RCC 7860 (cell line): ENCODE measurements around the gene RABGAP1.
"Not testable (repeated sequence)": the region's sequence is repeated elsewhere in the genome, so short reads cannot be mapped to it uniquely, and the experiment has no call there.

ENCODE experiments used
- DNase-seq: peaks from one replicate; pipeline ENCODE4 v3.0.0-alpha.2; 2015; ENCODE audit warnings: low spot score
- FAIRE-seq: peaks from 2 replicates; lab custom pipeline; 2012; peaks lifted over from hg19 to GRCh38; lab: Jason Lieb, UNC

RABGAP1 gene

DNA sequence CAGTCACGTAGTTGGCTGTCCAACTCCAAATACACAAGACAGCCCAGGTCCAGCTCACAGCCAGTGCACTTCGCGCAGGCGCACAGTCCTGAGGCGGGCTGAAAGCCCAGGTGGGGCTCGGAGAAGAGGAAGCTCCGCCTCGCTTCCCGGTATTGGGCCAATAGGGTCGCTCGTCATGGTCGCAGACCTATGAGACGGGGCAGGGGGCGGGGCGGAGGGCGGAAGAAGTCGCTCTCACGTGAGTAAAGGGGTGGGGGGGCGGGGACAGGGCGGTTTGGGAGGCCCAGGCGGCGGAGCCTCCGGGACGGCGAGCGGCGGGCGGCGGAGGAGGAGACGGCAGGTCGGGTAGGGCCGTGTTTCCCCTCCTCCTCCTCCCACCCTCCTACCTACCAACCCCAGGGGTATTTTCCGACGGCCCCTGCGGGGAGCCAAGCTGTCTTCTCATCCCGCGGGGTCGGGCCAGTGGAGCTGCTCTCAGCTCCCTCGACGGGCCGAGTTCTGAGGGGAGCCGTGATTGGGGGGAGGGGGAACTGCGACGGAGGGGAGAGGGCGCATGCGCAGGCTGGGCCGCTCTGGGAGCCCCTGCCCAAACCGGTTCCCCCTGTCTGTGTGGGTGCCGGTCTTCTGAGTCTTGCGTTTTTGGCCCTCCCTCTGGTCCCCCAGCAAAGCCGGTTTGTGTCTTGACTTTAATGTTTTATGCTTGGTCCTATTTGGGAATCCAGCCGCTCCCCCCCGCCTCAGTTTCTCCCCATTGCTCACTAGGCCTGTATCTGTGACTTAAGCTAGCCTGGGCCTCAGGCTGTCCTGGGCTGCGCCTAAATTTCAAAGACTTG is at the start of gene RABGAP1:
TSS of gene RABGAP1 (plus strand) at position 272 of the 833 bp plus-strand sequence. CDS start 16,040 bp downstream, outside the sequence.
- DNase-seq (peak; percentile 95), FAIRE-seq (peak; percentile 66)

DNA sequence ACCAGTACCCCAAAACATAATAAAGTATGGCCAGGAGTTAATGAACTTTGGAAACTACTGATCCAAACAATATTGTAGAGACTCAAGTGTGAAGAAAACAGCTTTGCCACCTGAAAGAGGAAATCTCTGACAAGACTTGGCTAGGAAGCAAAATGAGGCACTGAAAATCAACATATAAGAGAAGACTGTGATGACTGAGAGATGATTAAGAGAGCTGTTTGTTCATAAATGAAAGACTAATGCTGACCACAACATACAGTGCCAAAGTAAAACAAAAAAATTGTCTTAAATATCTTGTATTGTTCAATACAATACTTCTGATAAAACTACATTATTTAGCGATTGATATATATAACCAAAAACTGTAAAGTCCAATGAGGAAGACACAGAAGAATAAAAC is 42.9 kb upstream of the RABGAP1 start:
- FAIRE-seq (no peak), DNase-seq (no peak)

DNA sequence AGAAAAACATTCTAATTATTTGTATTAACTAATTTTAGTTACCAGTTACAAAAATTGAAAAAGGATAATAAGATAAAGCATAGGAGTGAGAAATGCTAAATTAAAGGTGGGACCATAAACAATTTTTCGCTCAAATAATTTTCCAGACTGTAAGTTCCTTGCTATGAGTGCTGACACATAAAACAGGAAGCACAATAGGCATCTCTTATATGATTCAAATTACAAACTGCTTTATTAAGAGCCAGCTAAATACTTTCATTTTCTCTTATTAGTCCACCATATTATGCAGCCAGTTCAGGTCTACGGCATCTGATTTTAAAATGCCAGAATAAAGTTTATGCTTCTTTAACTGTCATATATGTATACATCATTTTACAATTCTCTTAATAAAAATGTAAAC is 40.0 kb upstream of the RABGAP1 start:
- DNase-seq (no peak), FAIRE-seq (no peak)

DNA sequence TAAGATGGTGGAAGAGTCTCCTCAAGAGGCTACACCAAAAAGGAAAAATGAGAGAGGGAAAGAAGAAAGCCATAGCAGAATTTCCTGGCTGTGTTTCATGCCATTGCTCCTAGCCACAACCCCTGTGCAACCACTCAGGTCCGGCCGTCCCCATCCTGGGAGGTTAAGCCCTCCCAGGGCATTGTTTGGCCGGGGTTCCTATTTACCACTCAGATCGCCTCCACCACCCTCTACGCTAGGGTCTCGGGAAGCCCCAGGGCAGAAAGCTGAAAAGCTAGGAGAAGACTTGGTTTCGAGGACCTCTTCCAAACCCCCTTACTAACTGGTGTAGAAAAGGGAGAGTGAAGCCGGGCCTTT is 36.4 kb upstream of the RABGAP1 start:
- FAIRE-seq (no peak), DNase-seq (peak; percentile 45)

DNA sequence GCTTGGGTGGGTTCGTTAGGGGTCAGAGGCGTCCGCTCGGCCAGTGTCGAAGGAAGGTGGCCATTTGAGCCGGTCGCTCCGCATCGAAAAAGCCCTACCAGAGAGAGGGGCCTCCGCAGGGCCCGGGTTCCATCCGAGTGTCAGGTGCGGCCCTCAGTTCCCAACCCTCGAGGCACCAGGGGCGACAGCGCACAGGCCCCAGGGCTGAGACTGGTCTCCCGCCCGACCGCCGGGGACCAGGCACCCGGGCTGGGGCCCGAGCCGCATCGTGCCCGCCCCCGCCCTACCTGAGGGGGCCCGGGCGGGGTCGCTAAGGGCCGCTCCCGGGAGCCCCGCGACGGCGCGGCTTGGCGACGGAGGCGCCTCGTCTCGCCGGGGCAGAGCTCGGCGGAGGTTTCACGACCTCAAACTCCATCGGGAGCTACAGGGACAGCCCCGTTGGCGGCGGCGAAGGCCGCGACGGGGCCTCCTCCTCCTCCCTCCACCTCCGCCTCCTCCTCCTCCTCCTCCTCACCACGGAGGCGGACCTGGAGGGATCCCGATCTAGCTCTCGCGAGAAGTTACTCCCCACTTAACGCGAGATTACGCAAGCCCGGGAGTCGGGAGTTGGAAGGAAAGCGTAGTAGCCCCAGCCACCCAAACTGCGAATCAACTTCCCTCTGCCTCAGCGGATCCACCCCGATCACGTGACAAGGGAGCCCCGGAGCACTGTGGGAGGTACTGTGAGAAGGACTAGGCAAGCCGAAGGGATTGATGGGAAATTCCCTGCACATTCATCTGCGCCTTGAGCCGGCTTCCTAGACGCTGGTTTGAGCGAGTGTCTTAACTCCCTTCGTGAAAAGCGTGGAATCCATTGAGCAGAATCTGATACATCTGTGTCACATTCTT is 35.8 kb upstream of the RABGAP1 start, which contains the start of gene RC3H2:
TSS of gene RC3H2 (minus strand) at position 537 of the 888 bp plus-strand sequence. CDS start 7,850 bp downstream, outside the sequence.
- FAIRE-seq: peak; percentile 96
- peak; percentile 100 for DNase-seq

DNA sequence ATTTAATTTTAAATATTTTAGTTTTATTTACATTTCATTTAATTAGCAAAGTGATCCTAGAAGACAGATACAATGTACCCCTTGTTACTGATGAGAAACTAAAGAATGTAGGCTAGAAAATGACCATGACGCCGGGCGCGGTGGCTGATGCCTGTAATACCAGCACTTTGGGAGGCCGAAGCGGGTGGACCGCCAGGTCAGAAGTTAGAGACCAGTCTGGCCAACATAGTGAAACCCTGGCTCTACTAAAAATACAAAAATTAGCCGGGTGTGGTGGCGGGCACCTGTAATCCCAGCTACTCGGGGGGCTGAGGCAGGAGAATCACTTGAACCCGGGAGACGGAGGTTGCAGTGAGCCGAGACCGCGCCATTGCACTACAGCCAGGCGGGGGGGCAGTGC is 34.7 kb upstream of the RABGAP1 start:
- DNase-seq, FAIRE-seq: not testable (repeated sequence)

DNA sequence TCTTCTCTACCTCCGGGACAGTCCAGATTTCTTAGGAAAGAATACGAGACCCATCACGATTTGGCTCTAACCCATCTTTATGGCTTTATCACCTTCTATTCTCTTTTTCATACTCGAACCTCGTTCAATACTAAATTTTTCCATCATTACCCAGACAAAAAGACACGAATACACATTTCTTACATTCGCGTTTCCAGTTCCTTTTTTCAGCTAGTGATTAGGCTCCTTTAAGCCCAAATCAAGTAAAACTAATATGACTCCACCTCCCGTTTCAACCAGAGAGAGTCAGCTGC is 28.2 kb upstream of the RABGAP1 start:
- no peak for FAIRE-seq
- no peak for DNase-seq

DNA sequence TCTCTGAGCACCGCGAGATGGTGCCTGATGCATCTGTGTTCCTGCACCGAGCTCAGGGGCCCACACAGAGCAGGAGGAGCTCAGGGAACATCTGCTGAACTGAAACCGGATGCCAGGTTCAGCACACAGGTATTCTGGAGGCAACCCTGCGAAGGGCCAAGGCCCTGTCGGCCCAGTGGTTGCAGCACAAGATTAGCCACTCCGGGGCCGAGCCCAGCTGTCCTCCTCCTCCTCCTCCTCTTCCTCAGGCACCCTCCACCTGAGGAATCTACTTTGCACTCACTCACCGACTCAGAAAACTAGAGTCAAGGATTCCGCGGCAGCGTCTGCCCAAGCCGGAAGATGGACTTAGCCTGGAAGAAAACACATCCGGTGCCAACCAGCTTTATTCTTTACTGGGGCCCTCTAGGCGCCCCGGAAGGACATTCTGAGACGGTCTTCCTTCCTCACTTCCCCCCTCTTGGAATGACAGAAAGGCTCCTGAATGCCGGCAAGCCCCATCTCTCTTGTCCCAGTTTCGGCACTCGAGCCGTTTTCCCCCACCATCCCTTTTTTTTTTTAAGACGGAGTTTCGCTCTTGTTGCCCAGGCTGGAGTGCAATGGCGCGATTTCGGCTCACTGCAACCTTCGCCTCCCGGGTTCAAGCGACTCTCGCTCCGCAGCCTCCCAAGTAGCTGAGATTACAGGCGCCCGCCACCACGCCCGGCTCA is 27.7 kb upstream of the RABGAP1 start, which contains the start of gene ZBTB6:
TSS of gene ZBTB6 (minus strand) at position 360 of the 710 bp plus-strand sequence. CDS start 1,251 bp downstream, outside the sequence.
- FAIRE-seq (peak; percentile 70), DNase-seq (peak; percentile 77)

DNA sequence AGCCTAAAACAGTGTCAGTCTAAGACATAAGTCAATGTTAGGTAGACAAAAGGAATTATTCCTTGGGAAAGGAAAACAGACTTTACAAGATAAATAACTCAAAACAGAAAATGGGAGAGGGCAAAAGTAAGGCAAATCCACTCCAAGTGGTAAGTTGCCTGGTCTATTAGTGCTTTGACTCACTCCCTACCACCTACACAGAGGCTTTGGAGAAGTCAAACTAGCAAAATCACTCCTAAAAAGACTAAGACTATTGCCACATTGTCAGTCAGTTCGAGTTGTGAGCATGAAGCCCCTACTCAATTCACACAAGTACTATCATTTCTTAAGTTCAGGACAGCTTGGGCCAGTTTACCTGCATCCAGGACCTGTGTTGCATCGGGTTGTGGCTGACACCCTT is 22.5 kb upstream of the RABGAP1 start:
- no peak for DNase-seq
- FAIRE-seq: no peak

DNA sequence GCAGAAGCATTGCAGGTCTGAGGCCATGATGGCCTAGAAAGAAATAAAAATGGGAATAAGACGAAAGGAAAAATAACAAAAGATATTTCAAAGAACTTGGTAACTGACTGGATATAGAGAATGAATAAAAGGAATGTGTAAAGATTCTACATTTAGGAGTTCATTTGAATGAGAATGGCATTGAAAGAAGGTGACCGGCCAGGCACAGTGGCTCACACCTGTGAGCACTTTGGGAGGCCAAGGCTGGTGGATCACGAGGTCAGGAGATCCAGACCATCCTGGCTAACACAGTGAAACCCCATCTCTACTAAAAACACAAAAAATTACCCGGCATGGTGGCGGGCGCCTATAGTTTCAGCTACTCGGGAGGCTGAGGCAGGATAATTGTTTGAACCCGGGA is 18.1 kb upstream of the RABGAP1 start:
- DNase-seq (no peak), FAIRE-seq (no peak)

DNA sequence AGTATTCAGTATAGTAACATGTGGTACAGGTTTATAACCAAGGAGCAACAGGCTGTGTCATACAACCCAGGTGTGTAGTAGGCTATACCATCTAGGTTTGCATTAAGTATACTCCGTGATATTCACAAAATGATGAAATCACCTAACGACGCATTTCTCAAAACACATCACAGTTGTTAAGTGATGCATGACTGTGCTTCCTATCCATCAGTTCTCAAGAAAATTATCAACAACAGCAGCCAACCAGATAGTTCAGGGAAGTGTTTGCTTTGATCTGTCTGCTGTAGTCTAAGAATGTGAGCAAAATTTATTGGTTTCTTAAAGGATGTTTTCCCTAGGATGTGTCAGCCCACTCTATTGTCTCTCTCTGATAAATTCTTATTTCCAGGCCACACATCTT is 16.9 kb upstream of the RABGAP1 start:
- FAIRE-seq: no peak
- no peak for DNase-seq

DNA sequence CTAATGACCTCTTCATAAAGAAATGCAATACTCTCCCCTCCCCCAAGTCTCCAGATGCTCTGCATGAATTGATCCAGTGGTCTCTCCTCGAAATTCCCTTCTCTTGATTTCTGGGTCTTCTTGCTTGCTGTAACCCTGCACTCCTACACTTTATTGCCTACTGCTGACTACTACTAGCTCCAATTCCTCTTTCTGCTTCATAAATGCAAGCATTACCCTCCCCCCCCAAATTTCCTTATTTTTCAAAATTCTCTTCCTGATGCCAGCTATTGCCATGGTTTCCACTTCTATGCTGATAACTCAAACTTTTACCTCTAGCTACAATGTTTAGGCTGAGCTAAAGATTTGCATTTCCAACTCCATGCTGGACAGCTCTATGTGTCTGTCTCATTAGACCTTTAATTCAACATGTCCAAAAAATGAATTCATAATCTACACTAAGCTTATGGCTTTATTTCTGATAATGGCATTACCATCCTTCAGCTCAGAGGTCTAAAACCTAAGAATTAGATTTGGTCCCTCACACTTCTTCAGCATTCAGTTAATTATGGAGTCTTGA is 10.9 kb upstream of the RABGAP1 start:
- FAIRE-seq (no peak), DNase-seq (no peak)

DNA sequence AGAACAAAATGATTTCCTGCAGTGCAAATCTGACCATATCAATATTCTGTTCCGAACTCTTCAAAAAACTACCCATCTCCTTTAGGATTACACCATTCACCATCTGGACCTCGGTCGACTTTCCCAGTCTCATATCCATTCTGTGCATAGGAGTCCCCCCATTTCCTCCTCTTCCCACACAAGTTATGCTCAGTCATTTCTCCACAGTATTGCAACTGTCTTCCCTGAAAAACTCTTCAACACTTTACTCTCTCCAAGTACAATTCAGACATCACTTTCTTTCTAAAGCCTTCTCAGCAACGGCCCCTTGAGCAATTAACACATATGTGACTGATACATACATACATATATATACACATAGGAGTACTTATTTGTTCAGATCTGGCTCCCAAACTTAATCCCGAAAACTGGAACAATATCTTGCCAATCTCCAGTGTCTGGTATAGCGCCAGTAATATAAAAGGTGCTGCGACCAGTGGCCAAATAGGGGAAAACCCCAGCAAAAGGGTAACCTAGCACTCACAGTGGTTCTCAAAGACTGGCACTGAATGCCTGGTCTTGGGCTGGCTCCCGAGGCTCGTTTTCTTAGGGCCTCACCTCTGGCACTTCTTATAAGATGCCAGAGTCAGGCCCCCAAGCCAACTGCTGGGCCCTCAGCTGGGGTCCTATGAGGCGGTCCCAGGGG is 10.1 kb upstream of the RABGAP1 start:
- no peak for FAIRE-seq

DNA sequence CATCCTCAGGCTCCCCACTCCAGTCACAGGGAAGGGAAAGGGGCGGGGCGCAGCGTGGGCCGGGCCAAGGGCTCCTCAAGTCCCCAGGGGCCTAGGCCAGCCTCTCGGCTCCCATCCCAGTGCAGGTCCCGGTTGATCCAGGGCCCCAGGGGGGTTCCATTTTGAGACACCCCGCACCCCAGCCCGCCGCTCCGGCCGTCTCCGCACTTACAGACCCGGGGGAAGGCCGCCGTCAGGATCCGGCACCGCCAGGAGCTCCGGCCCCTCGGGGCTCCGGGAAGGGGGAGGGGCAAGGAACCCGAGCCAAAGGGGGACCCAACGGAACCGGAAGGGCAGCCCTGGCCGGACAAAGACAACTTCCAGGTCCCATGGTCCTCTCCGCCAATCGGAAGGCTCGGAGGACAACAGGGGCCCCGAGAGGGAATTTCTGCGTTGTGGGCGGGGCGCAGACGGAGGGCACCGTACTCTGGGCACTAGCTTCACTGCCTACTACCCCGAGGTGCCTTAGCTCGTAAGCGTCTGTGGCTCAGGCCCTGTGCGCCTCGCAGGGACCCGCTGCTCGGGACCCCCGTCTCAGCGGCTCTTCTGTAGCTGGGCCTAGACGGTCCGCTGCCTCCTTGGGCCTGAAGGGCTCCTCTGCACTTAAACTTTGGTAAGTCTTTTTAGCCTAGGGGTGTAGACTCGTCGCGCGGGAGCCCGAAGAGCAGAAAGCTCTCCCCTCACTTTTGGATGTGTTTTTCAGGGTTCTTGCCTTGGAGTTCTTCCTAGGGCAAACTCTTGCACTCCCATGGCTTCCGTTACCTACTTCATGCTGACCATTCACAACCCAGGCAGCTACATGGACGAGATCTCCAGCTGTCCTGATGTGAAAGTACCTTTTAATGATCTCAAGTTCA is 9.3 kb upstream of the RABGAP1 start, which contains the start of gene ZBTB26:
TSS of gene ZBTB26 (minus strand) at position 287 of the 896 bp plus-strand sequence. CDS start 11,578 bp downstream, outside the sequence.
- FAIRE-seq (peak; percentile 77), DNase-seq (peak; percentile 86)

More for the DNA sequence above, 10.1 kb upstream of the RABGAP1 start:
- DNase-seq: no peak

DNA sequence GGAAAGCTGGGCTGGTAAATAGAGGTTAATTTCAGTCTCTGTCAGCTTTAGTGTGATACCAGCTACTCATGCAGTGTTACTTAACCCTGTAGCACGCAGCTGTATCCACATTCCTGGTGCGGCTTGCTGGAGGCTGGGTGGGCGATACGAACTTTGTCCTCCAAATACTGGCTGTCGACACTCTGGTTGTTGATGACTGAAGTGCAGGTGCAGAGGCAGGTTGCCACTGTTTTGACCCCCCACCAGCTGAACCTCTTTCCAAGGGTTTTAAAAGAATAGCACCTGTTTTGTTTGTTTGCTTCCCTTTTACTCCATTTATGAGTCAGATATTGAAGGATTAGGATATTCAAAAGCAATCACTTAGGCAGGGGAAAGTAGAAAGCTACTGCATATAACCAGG is 4.4 kb upstream of the RABGAP1 start:
- DNase-seq: no peak
- no peak for FAIRE-seq

DNA sequence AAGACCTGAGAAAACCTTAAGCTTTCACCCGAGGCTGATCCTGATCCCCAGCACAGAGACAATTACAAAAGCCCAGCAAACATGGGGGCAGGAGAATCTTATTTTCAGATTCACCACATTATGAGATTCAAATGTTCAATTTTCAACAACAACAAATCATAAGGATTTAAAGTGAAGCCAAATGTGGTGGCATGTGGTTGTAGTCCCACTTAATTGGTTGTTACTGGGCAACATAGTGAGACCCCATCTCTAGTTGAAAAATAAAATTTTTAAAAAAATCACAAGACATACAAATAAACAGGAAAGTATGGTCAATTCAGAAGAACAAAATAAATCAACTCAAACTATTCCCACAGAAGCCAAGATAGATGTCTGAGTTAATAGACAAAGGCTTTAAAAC is 3.9 kb upstream of the RABGAP1 start:
- FAIRE-seq (no peak), DNase-seq (no peak)

DNA sequence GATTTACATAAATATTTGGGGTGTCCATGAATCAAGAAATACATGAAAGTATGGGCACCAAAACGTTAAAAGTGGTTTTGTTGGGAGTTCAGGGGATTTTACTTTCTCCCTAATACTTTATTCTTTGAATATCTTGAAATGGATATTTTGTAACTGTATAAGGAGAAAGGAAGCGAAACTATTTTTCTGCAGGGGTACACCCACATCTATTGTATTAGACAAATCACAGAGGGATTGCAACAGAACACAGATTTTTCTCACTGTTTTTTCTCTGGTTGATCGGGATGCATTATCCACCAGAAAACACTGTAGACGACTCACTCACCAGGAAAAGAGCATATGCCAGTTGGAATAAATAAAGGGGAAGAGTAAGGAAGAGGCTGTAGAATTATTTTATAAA is 1.2 kb upstream of the RABGAP1 start:
- FAIRE-seq (no peak), DNase-seq (no peak)

DNA sequence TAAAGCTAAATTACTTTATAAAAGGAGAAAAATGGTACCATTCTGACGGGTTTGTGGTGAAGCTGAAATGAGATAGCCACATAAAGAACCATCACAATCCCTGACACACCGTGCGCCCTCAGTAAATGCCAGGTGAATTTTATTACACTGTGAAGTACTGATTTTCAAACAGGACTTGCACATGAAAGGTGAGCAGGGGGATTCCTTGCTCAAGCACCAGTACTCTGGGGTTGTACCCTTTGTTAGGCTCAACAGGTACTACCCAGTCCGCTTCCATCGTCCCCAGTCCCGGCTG is 419 bp upstream of the RABGAP1 start:
- no peak for FAIRE-seq
- DNase-seq: no peak

DNA sequence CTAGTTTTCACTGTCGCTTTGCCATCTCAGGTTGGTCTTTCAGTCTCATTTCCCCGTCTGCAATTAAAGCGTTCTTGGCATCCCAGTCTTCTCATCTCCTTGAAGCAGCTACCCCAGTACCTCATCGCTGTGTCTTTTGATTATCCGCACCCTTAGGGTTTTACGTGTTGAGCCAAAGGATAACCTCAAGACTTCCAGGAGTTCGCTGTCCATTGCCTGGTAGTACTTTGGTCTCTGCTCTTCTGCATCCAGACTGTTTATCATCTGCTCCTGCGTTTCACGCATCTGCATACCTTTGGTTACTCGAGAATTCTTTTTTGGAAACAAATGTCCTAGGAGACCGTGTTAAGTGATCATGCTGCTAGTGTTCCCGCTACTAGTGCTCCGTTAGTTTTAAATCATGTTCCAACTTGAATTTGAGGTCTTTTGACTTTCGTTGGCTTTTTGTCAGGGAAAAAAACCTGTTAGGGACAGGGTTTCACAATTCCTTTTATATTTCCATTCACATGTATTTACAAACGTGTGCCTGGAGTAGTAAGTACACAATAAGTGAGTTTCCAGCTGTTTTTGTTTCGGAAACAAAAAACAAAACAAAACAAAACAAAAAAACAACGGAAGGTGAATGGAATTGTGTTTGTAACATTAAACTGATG is 888 bp downstream of the RABGAP1 start:
- DNase-seq: peak; percentile 19
- FAIRE-seq: no peak
